ENCODE data around the gene ABCA9. TPM values are rescaled to one million over a fixed set of nuclear protein-coding genes. Genes with fewer than 3 reads are reported as not detected.
A peak's percentile ranks its signal among the peaks of the same experiment; 100 is the strongest.

Gene ABCA9
- total and polyA plus RNA-seq, 9 of the 15 experiments (the other 6 are each of a cell fraction or from before 2014, with no cell fraction given) = 0.04 TPM; not detected in 8

DNA sequence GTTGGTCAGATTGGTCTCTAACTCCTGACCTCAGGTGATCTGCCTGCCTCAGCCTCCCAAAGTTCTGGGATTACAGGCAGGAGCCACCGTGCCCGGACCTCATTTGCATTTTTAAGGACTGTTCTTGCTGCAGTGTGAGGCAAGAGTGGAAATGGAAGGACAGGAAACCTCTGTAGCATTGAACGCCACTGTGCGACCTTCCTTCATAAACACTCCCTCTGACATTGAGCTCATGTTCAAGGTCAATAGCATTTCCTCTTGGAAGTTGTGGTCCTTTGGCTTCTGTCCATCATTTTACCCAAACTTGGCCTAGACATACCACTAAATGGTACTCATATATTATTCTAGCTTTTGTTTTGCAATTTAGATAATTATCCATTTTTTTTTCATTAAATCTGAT, 72.8 kb downstream of the ABCA9 start:
- H3K9me1 ChIP-seq (ENCODE audit: control insufficient read depth, insufficient read depth, low read length) = no peaks in the 10 kb centered on the region
- WGBS (ENCODE audit: insufficient coverage, low coverage, missing lambda C conversion rate) = 55% methylated on average over 4 of the region's 4 CpGs
- in situ Hi-C loops (cut with MboI) = no loop called here
- BruUV-seq (replicated peaks) = no TSS peak
- no peaks in the 10 kb centered on the region for H3K27me3 ChIP-seq (ENCODE audit: control insufficient read depth in 2 of 2, insufficient read depth in 2 of 2, low read length in 2 of 2)
- ATAC-seq = no peak
- intact Hi-C loops (cut with micrococcal nuclease) = no loop called here
- no peak overlapping the region for H3K4me2 ChIP-seq (ENCODE audit: insufficient read depth, low read length)
- CTCF ChIA-PET (ENCODE audit: low intra/inter-chr PET ratio) = no interaction called here
- H3K9me3 ChIP-seq (replicated peaks; ENCODE audit: control insufficient read depth, insufficient read depth, low read depth, low read length) = no peaks in the 10 kb centered on the region
- no peaks in the 10 kb centered on the region for H4K20me1 ChIP-seq (replicated peaks; ENCODE audit: control insufficient read depth, insufficient read depth, low read length)
- H3K79me2 ChIP-seq (ENCODE audit: control insufficient read depth, insufficient read depth, low read length) = no peaks in the 10 kb centered on the region
- POLR2A ChIA-PET = no interaction called here
- H3K9ac ChIP-seq (ENCODE audit: insufficient read depth in 1 of 2, low read depth in 2 of 2, low read length in 2 of 2) = no peak overlapping the region
- H3K4me3 ChIP-seq = no peak overlapping the region
- H2AFZ ChIP-seq (ENCODE audit: low read depth, low read length) = no peak overlapping the region
- DNase-seq (ENCODE audit: extremely low read depth in 1 of 4, low spot score in 3 of 4) = no peak
- H3K36me3 ChIP-seq (ENCODE audit: control insufficient read depth, insufficient read depth, low read length) = no peaks in the 10 kb centered on the region
- no peak overlapping the region for H3K27ac ChIP-seq (ENCODE audit: extremely low read depth, low read depth, low read length)
- no peaks in the 10 kb centered on the region for H3K4me1 ChIP-seq (replicated peaks in 1 of 2; ENCODE audit: control insufficient read depth in 2 of 2, insufficient read depth in 2 of 2, low read length in 2 of 2)
- no peak for TF ChIP-seq EWSR1 (IDR thresholded peaks at IDR 0.05; ENCODE audit: borderline replicate concordance, low read depth, partially characterized antibody)
- no peak for TF ChIP-seq ASH1L (IDR thresholded peaks at IDR 0.05; ENCODE audit: borderline replicate concordance, low read depth, partially characterized antibody)
- no peak for FAIRE-seq

DNA sequence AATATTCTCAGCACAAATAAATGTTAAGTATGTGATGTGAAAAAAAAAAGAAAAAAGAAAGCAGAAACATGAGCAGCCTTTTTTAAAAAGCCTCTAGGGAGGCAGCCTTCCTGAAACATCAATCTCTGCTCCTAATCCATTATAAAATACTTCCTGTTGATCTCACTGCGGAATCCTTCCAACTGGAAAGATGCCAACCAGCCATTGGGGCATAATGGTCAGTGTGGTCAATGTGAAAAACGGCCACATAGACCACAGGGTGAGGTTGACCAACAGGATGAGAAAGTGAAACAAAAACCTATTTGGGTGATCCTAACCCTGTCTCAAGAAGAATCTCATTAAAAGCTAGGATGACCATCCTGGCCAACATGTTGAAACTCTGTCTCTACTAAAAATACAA, 79.4 kb downstream of the ABCA9 start:
- no peak for FAIRE-seq
- no peak overlapping the region; the same call in 1 of the 2 replicates for H2AFZ ChIP-seq (ENCODE audit: low read depth, low read length)
- no peak for ATAC-seq
- intact Hi-C loops (cut with micrococcal nuclease) = no loop called here
- in situ Hi-C loops (cut with MboI) = no loop called here
- no peaks in the 10 kb centered on the region for H3K9me1 ChIP-seq (ENCODE audit: control insufficient read depth, insufficient read depth, low read length)
- H3K4me2 ChIP-seq (ENCODE audit: insufficient read depth, low read length) = no peak overlapping the region
- no peaks in the 10 kb centered on the region for H3K27me3 ChIP-seq (ENCODE audit: control insufficient read depth in 2 of 2, insufficient read depth in 2 of 2, low read length in 2 of 2)
- H3K9me3 ChIP-seq (replicated peaks; ENCODE audit: control insufficient read depth, insufficient read depth, low read depth, low read length) = no peaks in the 10 kb centered on the region
- no peak for TF ChIP-seq MYNN (IDR thresholded peaks at IDR 0.05)
- no peak for TF ChIP-seq MYNN (CRISPR knock-in tag; IDR thresholded peaks at IDR 0.05)
- no peak for TF ChIP-seq ESRRB (CRISPR knock-in tag; IDR thresholded peaks at IDR 0.05; ENCODE audit: borderline replicate concordance)
- TF ChIP-seq, protein P1, sequence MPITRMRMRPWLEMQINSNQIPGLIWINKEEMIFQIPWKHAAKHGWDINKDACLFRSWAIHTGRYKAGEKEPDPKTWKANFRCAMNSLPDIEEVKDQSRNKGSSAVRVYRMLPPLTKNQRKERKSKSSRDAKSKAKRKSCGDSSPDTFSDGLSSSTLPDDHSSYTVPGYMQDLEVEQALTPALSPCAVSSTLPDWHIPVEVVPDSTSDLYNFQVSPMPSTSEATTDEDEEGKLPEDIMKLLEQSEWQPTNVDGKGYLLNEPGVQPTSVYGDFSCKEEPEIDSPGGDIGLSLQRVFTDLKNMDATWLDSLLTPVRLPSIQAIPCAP (CRISPR knock-in tag; IDR thresholded peaks at IDR 0.05; ENCODE audit: borderline replicate concordance) = no peak
- no peak for TF ChIP-seq RFX7 (CRISPR knock-in tag; IDR thresholded peaks at IDR 0.05)
- no peak for TF ChIP-seq KAT7 (CRISPR knock-in tag; IDR thresholded peaks at IDR 0.05; ENCODE audit: borderline replicate concordance)
- peak; percentile 31; the same call in 1 of the 2 replicates for TF ChIP-seq GABPA (tag; conservative IDR thresholded peaks at IDR 0.05; ENCODE audit: low read depth)
- no peak for TF ChIP-seq ZNF431 (CRISPR knock-in tag; IDR thresholded peaks at IDR 0.05)
- no peak for TF ChIP-seq BCL6 (CRISPR knock-in tag; IDR thresholded peaks at IDR 0.05)
- peak; percentile 28; the same call in 1 of the 2 replicates for TF ChIP-seq NFIC (IDR thresholded peaks at IDR 0.05)
- TF ChIP-seq NCOA6 (IDR thresholded peaks at IDR 0.05) = no peak
- TF ChIP-seq PYGO2 (tag; IDR thresholded peaks at IDR 0.05) = no peak
- TF ChIP-seq, protein P2, sequence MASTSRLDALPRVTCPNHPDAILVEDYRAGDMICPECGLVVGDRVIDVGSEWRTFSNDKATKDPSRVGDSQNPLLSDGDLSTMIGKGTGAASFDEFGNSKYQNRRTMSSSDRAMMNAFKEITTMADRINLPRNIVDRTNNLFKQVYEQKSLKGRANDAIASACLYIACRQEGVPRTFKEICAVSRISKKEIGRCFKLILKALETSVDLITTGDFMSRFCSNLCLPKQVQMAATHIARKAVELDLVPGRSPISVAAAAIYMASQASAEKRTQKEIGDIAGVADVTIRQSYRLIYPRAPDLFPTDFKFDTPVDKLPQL (IDR thresholded peaks at IDR 0.05; ENCODE audit: extremely low read depth, insufficient read length) = no peak
- no peak for TF ChIP-seq SLC30A9 (CRISPR knock-in tag; IDR thresholded peaks at IDR 0.05)
- TF ChIP-seq, protein P3, sequence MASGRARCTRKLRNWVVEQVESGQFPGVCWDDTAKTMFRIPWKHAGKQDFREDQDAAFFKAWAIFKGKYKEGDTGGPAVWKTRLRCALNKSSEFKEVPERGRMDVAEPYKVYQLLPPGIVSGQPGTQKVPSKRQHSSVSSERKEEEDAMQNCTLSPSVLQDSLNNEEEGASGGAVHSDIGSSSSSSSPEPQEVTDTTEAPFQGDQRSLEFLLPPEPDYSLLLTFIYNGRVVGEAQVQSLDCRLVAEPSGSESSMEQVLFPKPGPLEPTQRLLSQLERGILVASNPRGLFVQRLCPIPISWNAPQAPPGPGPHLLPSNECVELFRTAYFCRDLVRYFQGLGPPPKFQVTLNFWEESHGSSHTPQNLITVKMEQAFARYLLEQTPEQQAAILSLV (tag; IDR thresholded peaks at IDR 0.05) = no peak
- no peaks in the 10 kb centered on the region for H3K79me2 ChIP-seq (ENCODE audit: control insufficient read depth, insufficient read depth, low read length)
- no peak overlapping the region for H3K9ac ChIP-seq (ENCODE audit: insufficient read depth in 1 of 2, low read depth in 2 of 2, low read length in 2 of 2)
- H3K27ac ChIP-seq (ENCODE audit: extremely low read depth, low read depth, low read length) = no peak overlapping the region
- CTCF ChIA-PET (ENCODE audit: low intra/inter-chr PET ratio) = no interaction called here
- no peaks in the 10 kb centered on the region for H3K36me3 ChIP-seq (ENCODE audit: control insufficient read depth, insufficient read depth, low read length)
- POLR2A ChIA-PET = no interaction called here
- no TSS peak for BruUV-seq (replicated peaks)
- DNase-seq (ENCODE audit: extremely low read depth in 1 of 4, low spot score in 3 of 4) = no peak
- H3K4me3 ChIP-seq = no peak overlapping the region
- H4K20me1 ChIP-seq (replicated peaks; ENCODE audit: control insufficient read depth, insufficient read depth, low read length) = no peaks in the 10 kb centered on the region
- WGBS (ENCODE audit: insufficient coverage, low coverage, missing lambda C conversion rate) = 10% methylated on average over 2 of the region's 2 CpGs
- no peaks in the 10 kb centered on the region for H3K4me1 ChIP-seq (replicated peaks in 1 of 2; ENCODE audit: control insufficient read depth in 2 of 2, insufficient read depth in 2 of 2, low read length in 2 of 2)
